Fibroblast of skin of right biceps (primary cell): ENCODE results near the gene BCL6.

Experiments
- DNase-seq: peaks from one replicate; pipeline ENCODE4 v3.0.0-alpha.2; 2013

The BCL6 gene

DNA sequence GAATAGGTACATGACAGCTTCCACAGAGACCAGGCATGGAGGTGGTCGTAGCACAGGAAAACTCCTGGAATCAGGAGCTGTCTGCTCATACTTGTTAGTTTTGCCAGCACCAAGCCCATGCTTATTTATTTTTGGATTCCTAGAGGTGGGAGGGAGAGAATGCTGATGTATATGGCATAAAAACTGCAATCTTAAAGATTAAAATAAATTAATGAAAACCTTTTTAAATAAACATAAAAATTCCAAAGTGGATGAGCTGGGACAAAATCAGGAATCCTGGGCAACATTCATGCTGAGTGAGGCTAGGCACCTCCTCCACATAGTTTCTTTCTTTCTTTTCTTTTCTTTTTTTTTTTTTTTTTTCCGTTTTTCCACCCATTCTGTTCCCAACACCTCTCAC lies 14.3 kb upstream of the BCL6 start:
- peak; percentile 52 for DNase-seq

DNA sequence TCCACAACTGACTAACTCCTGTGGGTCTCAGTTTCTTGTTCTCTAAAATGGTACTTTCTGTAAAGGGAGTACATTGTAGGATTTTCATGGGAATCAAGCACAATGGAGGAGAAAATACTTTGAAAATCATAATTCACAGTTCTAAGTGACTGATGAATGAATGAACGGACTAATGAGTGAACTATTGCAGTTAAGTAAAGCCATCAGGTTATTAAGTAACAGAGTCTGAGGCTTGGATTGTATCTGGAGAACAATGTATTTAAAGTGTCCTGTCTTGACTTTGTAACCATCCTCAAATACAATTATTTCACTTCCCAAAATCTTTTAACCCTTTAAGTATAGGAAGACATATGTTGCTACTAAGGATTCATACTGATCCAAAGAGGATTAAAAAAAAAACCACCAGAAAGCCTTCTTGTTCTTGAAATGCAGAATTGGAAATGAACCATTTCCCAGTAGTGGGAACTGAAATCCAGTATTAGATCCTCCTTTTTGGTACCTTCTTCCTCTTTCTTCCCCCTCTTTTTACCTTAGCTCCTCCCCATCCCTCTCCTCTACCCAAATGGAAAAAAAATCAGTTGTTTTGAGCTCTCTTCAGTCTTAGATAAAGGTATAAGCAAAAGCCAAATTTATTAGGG lies 13.2 kb upstream of the BCL6 start:
- no peak for DNase-seq

DNA sequence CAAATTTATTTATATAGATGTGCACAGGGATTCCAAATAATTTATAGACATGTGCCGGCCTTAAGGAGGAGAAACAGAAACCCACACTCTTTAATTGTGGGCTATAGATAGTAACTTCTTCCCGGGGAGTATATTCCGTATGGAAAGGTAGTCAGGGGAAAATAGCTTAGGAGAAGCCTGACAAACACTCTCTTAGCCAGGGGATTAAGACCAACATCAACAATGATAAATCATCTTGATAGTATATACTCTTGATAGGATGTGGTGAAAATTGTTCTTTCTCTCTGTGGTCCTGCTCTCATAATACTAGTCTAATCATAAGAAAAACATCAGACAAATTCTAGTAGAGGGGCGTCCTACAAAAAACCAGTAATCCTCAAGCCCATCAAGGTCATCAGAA lies 8.2 kb upstream of the BCL6 start:
- peak; percentile 8 for DNase-seq

DNA sequence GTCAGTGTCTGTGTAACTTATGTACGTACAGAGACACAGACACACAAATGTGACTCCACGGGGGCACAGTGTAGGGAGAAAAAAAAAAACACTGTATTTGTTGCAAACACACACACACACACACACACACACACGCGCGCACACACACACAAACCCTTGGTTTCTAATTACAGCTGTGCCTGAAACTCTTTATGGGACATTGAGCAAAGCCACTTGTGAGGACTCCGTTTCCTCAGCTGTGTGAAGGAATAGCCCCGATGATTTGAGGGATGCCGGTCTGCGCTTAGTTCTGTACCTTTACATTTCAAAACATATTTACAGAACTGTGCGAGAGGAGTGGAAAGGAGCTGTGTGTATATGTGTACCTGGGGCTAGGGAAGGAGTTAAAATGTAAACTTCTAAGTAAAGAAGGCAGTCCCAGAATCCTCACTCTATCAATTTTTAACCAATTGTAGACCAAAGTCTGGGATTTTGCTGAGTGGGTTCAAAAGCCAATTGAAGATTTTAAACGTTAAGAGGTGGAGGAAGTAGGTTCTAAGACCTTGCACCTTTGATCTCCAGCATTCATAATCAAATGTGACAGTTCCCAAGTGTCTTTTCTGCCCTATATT lies 5.3 kb upstream of the BCL6 start:
- DNase-seq: no peak

DNA sequence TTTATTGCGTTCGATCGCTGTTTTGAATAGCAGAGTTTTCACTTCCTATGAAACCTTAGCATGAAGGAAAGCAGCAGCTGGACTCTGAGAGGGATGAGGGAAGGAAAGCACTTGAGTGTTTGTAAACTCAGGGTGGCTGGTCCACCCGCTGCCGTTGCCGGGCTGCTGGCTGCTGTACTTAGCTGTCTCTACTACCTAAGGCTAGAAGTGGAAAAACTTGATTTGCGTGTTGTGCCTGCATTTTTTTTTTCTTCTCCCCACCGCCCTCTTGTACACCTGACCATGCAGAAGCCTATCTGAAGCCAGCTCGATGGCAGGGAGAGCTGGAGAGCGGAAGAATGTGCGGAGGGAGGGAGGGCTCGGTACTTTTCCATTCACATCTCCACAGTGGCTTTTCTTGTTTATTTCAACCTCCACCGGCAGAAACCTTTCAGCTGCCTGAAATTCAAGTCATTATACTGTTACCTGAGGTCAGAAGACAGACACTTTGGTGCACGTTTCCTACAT lies 4.8 kb upstream of the BCL6 start:
- DNase-seq: no peak

DNA sequence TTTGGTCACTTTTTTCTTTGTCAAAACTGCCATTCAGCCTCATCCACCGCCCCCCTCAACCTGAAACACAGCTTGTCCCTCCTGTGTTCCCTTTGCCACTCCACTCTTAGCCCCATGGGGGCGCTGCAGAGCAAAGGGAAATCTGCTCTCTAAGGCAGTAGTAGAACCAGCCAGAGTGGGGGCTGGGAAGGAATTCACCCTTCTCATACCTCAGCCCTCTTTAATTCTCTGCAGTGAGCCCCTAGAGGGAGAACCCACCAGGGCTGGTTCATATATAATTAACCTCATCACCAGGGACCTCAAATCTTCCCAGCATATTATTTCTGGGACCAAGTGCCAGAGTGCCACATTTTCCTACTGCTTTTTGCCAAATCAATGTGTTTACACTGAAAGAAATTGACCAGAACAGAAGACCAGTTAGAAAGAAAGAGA lies 2.8 kb upstream of the BCL6 start:
- DNase-seq: peak; percentile 86

DNA sequence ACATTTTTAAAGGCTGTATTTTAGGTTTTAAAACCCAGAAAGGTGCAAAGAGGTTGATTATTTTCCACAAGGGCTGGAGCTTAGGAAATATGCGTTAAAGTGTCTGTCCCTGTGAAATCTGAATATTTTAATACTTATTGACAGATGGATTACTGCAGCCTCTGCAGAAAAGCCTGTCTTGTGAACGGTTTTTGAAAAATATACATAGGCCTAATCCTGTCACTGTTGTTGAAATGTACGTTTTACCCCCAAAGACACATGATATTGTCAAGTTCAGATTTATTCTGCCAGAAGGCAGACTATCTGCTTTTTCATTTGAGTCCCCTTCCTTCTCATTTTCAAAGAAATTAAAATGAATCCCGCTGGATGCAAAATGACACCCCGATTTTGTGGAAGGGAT lies 2.2 kb upstream of the BCL6 start:
- no peak for DNase-seq

DNA sequence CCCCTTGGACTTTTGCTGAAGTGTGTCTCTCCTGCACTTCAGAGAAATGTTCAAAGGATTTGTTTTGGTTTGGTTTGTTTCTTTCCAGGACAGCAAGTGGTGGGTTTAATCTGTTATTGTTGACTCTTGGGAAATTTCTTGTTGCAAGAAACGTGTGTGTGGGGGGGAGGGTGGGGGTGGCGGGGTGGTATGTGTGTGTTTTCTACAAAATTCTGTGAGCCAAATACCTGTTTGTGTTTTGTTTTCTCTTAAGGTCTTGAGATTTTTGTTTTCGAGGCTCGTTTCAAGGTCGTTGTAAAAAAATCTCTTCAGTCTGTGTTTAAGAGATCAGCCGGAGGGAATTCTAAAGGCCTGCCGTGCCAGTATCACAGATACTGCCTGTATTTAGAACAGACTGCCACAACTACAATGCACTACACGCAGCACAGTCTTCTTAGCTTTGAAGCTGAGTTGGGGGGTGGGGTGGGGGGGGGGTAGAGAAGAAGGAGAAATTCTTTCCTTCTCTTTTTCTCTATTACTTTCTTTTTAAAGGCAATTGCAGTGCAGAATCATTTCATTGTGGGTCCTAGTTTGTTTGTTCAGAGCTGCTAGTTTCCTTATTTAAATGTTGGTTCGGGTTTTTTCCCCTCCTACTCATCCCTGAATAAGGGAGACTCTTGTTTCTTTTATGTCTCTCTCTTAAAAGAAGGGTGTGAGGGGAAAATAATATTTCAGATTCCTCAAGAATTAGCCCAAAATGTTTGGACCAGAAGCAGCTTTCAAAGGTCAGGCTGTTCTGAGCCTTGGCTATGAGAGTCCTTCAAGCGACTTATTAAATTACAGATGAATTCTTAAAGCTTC lies 1.4 kb upstream of the BCL6 start:
- DNase-seq: peak; percentile 42

DNA sequence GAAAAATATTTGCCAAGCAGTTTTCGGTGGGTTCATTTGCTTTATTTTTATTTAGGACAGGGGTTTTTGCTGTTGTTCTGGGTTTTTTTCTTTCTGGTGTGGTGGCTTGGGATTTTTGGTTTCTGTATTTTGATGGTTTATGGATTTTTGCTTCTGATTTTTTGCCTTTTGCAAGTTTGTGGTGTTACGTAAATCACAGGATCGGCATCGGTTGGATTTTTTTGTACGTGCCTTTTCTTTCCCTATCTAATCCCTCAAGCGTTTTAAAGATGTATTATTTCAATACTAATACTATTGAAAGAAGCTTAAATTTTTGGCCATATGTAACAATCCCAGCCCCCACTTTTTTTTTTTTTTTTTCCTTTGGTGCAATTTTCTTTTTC lies 782 bp upstream of the BCL6 start:
- DNase-seq: peak; percentile 18

DNA sequence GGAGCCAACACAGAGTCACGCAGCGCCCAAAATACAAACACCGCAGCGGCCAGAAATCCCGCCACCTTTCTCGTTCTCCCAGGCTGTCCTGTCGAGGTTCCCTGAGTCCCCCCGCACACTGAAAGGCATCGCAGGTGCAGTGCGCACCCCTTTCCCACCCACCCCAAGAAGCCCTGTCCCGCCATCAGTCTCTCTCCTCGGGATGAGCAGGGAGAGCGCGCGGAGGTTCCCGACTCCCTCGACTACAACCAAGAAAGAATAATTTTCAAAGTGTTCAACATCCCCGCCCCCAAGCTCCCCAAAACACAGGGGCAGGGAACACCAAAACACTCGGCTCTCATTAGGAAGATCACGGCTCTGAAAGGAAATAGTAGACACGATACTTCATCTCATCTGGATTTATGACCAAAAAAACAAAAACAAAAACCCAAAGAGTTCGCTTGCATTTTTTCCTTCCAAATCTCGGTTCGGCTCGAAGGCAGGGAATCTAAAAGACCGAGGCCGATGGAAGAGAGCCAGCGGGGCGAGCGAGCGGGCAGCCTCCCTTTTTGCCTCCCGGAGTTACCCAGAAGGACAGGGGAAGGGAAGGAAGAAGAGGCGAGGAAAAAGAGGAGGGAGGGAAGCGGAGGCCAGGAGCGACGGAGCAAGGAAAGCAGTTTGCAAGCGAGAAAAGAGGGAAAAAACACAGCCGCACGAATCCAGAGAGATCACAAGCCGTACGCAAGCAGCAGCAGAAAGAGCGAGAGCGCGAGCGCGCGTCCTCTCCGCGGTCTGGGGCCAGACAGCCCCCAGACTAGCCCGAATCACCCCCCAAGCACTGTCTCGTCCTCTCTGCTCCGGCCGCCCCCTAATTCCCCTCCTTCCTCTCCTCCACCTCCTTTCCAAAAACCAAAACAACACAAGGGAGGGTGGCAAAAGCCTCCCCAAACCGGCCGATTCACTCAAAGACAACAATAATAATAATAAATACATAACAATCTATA lies 808 bp downstream of the BCL6 start:
- peak; percentile 54 for DNase-seq

DNA sequence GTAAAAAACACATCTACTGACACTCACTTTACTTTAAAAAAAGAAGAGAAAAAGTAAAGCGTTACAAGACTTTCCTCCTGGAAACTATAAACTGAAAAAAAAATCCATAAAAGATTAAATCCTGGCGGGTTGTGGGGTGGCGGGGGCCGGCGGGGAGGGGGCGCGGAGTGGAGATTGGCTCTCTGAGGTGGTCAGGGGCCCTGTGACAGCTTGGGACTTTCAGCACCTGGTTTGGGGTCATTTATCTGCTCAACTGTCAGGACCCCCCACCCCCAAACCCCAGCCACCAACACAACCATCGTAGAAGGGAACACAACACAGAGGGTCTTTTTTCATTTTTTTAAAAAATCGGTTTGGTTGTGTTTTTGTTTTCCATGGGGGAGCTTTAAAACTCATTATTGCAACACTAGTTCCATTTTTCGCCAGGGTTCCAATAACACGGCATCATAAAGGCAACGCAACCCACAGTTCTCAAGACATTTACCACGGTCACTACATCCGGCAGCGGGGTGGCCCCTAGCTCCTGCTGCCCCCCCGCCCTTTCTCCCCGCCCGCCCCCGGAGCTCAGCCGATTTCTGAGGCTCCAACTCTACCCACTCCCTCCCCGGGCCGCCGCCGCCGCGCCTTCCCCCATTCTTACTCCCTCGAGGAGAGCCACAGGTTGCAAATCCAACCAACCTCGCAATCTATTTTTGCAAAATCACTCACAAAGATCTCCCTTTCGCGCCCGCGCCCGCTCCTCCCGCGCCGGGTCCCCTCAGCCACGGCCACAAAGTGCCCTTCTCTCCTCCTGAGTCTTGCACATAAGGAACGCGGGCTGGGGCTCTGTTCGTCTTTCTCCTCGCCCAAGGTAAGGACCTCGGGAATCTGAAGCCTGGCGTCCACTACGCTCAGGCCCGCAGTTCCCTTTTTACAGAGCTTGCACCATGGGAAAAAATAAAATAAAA lies 1.8 kb downstream of the BCL6 start:
- peak; percentile 53 for DNase-seq

DNA sequence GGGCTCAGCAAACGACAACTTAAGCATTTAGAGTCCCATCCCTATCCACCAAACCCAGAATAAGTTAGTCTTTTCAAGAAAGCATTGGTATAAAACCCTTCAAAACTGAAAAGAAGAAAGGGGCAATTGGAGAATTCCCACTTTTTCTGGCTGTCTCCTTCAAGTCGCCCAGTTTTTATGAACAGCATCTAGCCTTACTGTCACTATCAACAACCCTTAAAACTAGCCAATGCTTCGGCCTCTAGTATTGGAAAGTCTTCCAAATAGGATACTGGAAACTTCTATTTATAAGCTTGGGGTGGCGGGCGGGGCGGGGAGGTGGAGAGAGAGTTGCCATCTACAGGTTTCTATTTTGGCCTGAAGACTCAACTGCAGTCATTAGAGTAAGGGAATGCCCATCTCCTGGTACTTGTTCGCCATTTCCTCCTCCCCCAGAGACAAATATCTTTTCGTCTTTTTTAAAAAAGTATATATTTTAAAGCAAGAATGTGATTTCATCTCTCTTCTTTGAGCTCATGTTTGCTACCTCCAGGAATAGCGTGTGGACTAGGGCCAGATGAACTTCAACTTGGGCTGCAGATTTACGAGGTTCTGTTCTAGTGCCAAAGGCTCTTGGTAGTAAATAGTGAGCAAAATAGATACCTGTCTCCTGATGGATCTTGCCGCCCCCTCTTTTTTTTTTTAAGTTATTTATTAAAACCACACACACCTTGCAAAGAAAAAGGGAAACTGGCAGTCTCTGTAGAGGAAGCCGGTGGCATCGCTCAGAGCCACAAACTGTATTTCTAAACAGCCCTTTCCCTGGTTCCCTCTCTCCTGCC lies 2.7 kb downstream of the BCL6 start:
- DNase-seq: no peak

DNA sequence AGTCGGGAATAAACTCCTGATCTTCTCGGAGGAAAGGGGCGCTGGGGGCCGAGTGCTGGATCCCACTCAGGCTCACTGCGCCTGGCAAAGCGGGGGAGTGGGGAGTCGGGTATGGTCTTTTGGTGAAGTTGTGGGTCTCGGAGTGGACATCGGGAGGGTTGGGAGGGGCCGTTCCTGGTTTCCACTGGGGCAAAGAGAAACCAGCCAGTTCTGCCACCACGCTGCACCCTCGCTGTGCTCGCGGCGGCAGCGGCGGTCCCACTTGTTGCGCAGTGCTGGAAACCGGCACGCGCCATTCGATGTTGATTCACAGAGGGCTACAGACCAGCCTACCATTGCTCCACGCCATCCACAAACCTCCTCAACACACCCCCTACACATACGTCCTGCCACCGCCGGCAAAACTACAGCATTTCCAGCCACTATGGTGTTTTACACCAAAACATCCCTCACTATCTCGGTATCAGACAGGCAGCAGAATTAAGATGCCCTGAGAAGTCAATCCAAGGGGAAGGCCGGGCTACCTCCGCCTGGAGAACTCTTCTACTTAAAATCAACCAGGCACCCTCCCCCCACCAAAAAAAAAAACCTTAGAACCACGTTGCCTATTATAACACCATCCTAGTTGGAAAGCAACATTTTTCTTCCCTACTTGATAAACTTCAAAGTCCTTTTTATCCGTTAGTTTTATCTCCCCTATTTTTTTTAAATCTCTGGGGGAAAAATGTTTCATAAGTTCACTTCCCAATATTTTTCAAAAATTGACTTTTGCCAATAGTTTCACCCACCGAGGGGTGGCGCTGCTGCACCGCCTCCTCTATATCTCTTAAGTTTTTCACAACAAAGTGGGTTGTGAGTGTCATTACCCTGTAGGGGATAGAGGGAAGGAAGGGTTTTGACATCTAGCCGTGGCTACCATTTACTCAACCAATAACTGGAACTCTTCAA lies 3.6 kb downstream of the BCL6 start:
- peak; percentile 80 for DNase-seq

DNA sequence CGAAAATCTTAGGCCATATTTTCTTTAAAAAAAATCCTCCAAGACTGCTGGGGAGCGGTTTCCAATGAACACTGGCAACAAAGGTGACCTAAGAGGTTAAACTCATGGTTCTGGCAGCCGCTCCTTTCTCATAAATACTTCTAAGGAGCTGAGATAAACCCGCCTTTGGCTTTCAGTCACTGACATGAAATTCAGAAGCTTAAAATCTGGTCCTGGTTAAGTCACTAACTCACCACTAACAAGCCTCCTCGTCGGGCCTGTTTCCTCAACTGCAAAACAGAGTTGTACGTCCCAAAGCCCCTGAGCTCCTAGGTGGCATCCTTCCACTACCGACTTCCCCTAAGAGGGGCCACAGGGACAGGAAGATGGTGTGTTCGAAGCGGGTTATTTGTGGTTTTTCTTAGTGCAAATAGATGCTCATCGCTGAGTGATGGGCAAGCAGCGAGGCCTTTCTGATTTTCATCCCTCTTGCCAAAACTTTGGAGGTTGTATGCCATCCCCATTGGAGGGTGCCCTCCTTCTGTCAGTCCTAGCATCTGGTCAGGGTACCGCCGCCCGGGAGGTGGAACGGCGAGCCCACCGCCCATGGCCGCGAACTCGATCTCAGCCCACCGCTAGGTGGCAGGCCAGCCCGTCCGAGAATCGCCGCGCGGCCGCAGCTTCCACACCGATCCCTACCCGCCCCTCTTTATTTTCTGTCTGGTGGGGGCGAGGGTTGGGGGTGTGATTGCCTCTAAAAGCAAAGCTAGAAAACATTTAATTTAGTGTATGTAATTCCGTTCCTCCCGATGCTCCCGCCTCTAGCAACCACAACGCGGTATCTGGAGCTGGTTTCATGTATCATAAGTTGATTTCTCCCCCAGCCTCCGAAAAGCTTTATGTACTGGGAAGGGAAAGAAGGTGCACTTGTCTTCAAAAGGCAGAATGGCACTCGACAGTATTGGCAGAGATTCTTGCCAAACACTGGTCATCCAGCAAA lies 4.6 kb downstream of the BCL6 start:
- peak; percentile 82 for DNase-seq

DNA sequence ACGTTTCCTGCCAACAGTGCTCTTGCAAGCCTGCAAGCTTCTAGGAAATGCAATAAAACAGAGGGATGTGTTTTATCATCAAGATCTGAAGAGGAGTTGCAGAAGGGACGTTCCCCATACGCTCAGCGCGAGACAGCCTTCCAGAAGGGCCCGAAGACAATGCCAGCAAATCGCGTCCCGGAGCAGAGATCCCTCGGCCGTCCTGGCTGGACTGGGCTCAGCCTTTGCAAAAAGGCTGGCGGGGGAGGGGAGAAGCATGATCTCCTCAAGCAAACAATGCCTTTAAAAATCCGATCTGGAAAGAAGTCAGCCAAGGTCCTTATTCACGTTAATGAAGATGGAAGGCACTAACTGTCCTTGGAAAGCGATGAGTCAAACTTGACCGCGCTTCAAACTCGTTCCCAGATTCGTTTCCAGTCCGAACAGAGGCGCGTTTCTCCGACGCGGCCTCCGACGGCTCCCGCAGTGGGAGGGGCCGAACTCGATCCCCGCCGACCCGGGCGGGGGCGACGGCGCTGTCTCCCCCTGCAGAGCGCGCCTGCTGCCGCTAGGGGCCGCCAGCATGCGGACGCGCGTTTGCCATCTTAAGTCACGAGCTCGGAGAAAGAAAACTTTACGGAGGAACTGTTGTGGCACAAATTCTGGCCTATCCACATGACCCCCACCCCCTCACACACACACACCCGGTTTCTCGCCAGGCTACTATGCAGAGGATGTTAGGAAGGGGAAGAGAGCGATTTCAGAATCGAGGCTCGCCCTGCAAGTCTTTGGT lies 5.5 kb downstream of the BCL6 start:
- DNase-seq: peak; percentile 95

DNA sequence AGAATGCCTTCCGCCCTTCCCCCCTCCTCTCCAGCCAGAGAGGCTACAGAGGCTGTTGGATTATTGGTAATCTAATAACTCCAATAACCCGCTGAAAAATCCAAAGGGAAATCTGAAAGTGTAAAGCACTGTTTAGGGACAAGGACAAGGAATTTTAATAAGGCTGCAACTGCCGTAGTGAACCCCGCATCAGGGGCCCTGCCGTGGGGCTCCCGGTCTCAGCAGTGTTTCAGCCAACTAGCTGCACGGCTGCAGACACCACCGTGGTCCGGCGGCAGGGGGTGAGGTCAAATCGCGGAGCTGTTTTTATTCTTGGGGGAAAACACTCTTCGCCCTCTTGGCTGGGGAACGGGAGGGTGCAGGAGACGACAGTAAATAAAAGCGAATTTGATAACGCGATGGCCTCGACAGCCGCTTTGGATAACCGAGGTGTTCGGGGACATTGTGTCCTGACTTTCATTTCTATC lies 6.1 kb downstream of the BCL6 start:
- no peak for DNase-seq
